A673 (cell line): ENCODE data around the gene CLDN20. TPM values are rescaled to one million over a fixed set of nuclear protein-coding genes. Genes with fewer than 3 reads are reported as not detected.

ENCODE experiments used
- BruUV-seq: library from RNA; stranded (reverse); fragments of 400-500 nt; replicated peaks from 2 replicates; lab custom pipeline; 2021; lab: Mats Ljungman, UMichigan
- CTCF ChIA-PET: fragments of 300-600 bp; sonication (Branson Sonifier 250); formaldehyde crosslinking; loops from one replicate; lab custom pipeline; 2022; ENCODE audit warnings: antibody characterized with exemption; lab: Charles Lee
- POLR2A ChIA-PET: fragments of 300-600 bp; sonication (Branson Sonifier 250); formaldehyde crosslinking; loops from one replicate; lab custom pipeline; 2022; ENCODE audit warnings: antibody characterized with exemption; ENCODE audit not compliant: low non-redundant PET; lab: Charles Lee
- DNase-seq: peaks from one replicate; pipeline ENCODE4 v3.0.0-alpha.2; 2015; ENCODE audit warnings: low spot score
- H3K27ac ChIP-seq: fragments of 200-600 bp; sonication (generic); 2 replicates; pipeline ENCODE4 v1.5.1; 2016; ENCODE audit warnings: mixed run types, low read depth, mild to moderate bottlenecking, mixed read lengths, antibody characterized with exemption, low read length; ENCODE audit not compliant: poor library complexity, severe bottlenecking
- H3K27me3 ChIP-seq: fragments of 200-600 bp; sonication (generic); replicated peaks from 2 replicates; pipeline ENCODE4 v1.6.1; 2017; ENCODE audit warnings: mixed run types, low read depth, mild to moderate bottlenecking, mixed read lengths, antibody characterized with exemption, low read length; ENCODE audit not compliant: insufficient read depth, poor library complexity
- H3K36me3 ChIP-seq: fragments of 200-600 bp; sonication (generic); 2 replicates; pipeline ENCODE4 v1.6.1; 2016; ENCODE audit warnings: mixed run types, mild to moderate bottlenecking, mixed read lengths, antibody characterized with exemption, low read length; ENCODE audit not compliant: insufficient read depth, poor library complexity, severe bottlenecking
- H3K4me1 ChIP-seq: fragments of 200-600 bp; sonication (generic); 2 replicates; pipeline ENCODE4 v1.6.1; 2017; ENCODE audit warnings: mixed run types, mild to moderate bottlenecking, mixed read lengths, antibody characterized with exemption, low read length; ENCODE audit not compliant: insufficient read depth, poor library complexity, severe bottlenecking
- H3K4me3 ChIP-seq: fragments of 200-600 bp; sonication (generic); 2 replicates; pipeline ENCODE4 v1.5.1; 2016; ENCODE audit warnings: low read depth, mixed run types, mild to moderate bottlenecking, mixed read lengths, low read length; ENCODE audit not compliant: poor library complexity, severe bottlenecking
- H3K9me3 ChIP-seq: fragments of 200-600 bp; sonication (generic); 2 replicates; pipeline ENCODE4 v1.6.1; 2016; ENCODE audit warnings: mixed run types, low read depth, mild to moderate bottlenecking, mixed read lengths, antibody characterized with exemption, low read length; ENCODE audit not compliant: poor library complexity, severe bottlenecking
- CTCF ChIP-seq: fragments of 300-800, 200-600 bp; sonication (generic); conservative IDR thresholded peaks from 2 replicates; pipeline ENCODE4 v1.5.1; 2017; ENCODE audit warnings: low read depth, mild to moderate bottlenecking, antibody characterized with exemption, low read length, moderate library complexity, mixed read lengths
- EZH2 ChIP-seq: fragments of 200-600 bp; sonication (generic); IDR thresholded peaks from 2 replicates; pipeline ENCODE4 v1.6.1; 2017; ENCODE audit warnings: borderline replicate concordance, low read depth, mild to moderate bottlenecking, mixed read lengths, antibody characterized with exemption, low read length; ENCODE audit not compliant: poor library complexity, severe bottlenecking
- intact Hi-C: fragments of 100-400 bp; cut with micrococcal nuclease; formaldehyde crosslinking; loops from one replicate; pipeline ENCODE4 v1.10.0; 2022; ENCODE audit not compliant: unreplicated experiment
- total RNA-seq: library from RNA; stranded (reverse); gene quantifications from 2 replicates; pipeline ENCODE4 v1.2.3, GENCODE V29; 2021

Gene CLDN20
- total RNA-seq, 1 experiment from 2014 or later: not detected

- Histone ChIP-seq H3K4me3 (no peak overlapping the region), H3K27me3 (no peaks in the 10 kb centered on the region), H3K4me1 (peaks cover 5% of the 10 kb centered on the region), H3K36me3 (no peaks in the 10 kb centered on the region), H3K9me3 (no peaks in the 10 kb centered on the region), H3K27ac (no peak overlapping the region)
- TF ChIP-seq CTCF: no peak
- TF ChIP-seq EZH2: no peak
- CTCF ChIA-PET: no interaction called here
- POLR2A ChIA-PET: interaction anchor here (0.6 kb wide), 1 partner anchor 8 kb away, joined by 3 read pairs; no protein-coding TSS in a partner anchor
- DNase-seq: no peak
- intact Hi-C loops: loop anchor here (10.0 kb wide), 1 partner anchor 1231 kb away; no protein-coding TSS in a partner anchor
- no TSS peak for BruUV-seq
These were observed 60.4 kb downstream of the CLDN20 start for GRCh38 chr6:155324172-155324571.

GRCh38 chr6:155324993-155325392, 61.2 kb downstream of the CLDN20 start:
- H3K27me3 ChIP-seq: no peaks in the 10 kb centered on the region
- intact Hi-C loops: loop anchor here (5.0 to 10.0 kb wide), 4 partner anchors 1230 to 1857 kb away; partner anchors contain the start of gene ARID1B
- no peak for DNase-seq
- no peaks in the 10 kb centered on the region for H3K36me3 ChIP-seq
- BruUV-seq: no TSS peak
- H3K9me3 ChIP-seq: no peaks in the 10 kb centered on the region
- H3K4me3 ChIP-seq: no peak overlapping the region
- TF ChIP-seq EZH2 (no peak), CTCF (no peak)
- CTCF ChIA-PET: no interaction called here
- peaks cover 5% of the 10 kb centered on the region for H3K4me1 ChIP-seq
- H3K27ac ChIP-seq: no peak overlapping the region
- POLR2A ChIA-PET: no interaction called here

- no TSS peak for BruUV-seq
- Histone ChIP-seq H3K4me1 (peaks cover 5% of the 10 kb centered on the region), H3K27ac (no peak overlapping the region), H3K9me3 (no peaks in the 10 kb centered on the region), H3K4me3 (no peak overlapping the region), H3K27me3 (no peaks in the 10 kb centered on the region), H3K36me3 (no peaks in the 10 kb centered on the region)
- CTCF ChIA-PET: no interaction called here
- POLR2A ChIA-PET: no interaction called here
- no peak for DNase-seq
- intact Hi-C loops: loop anchor here (2.0 to 10.0 kb wide), 5 partner anchors 415 to 1856 kb away; partner anchors contain the start of gene ARID1B
- TF ChIP-seq CTCF (no peak), EZH2 (no peak)
These were observed 62.1 kb downstream of the CLDN20 start for GRCh38 chr6:155325700-155326516.

Other genes starting within 250 kb of the CLDN20 start
- 40.3 and 47.6 TPM in 2 replicates for gene TFB1M, start 50.5 kb downstream of the CLDN20 start, total RNA-seq
- not detected in 2 replicates for gene NOX3, start 191.8 kb downstream of the CLDN20 start, total RNA-seq